WTC11 (cell line): ENCODE results near the gene DENND4B. TPM values are rescaled to one million over a fixed set of nuclear protein-coding genes. Genes with fewer than 3 reads are reported as not detected.

ENCODE experiments used
- ATAC-seq: fragments of 200-7000 bp; cut with Tn5 transposase; 2 replicates; pipeline ENCODE4 v1.10.0; 2021; ENCODE audit warnings: mild to moderate bottlenecking, moderate library complexity
- CTCF ChIA-PET: fragments of 300-600 bp; sonication (Branson Sonifier 250); formaldehyde crosslinking; loops from one replicate; lab custom pipeline; 2021; ENCODE audit warnings: antibody characterized with exemption; lab: Charles Lee
- POLR2A ChIA-PET: fragments of 350-600 bp; sonication (Branson Sonifier 250); formaldehyde crosslinking; loops from one replicate; lab custom pipeline; 2021; ENCODE audit warnings: antibody characterized with exemption; lab: Charles Lee
- DNase-seq: peaks from one replicate; pipeline ENCODE4 v3.0.0; 2021; ENCODE audit warnings: low spot score
- H3K27ac Mint-ChIP-seq: 2 replicates; pipeline ENCODE4 v1.8.0; 2021; ENCODE audit warnings: mixed read lengths
- H3K27me3 Mint-ChIP-seq: 2 replicates; pipeline ENCODE4 v1.8.0; 2021; ENCODE audit warnings: low read depth, mild to moderate bottlenecking, moderate library complexity, mixed read lengths
- H3K36me3 Mint-ChIP-seq: 2 replicates; pipeline ENCODE4 v1.8.0; 2021; ENCODE audit warnings: mixed read lengths
- H3K4me1 Mint-ChIP-seq: 2 replicates; pipeline ENCODE4 v1.8.0; 2022; ENCODE audit warnings: mixed read lengths
- H3K4me3 Mint-ChIP-seq: 2 replicates; pipeline ENCODE4 v1.8.0; 2021; ENCODE audit warnings: mild to moderate bottlenecking, moderate library complexity, mixed read lengths
- H3K9me3 Mint-ChIP-seq: 2 replicates; pipeline ENCODE4 v1.8.0; 2021; ENCODE audit warnings: mixed read lengths
- ATF1 ChIP-seq: sonication (generic); formaldehyde crosslinking; IDR thresholded peaks from 2 replicates; pipeline ENCODE4 v1.8.1; 2023; ENCODE audit warnings: mild to moderate bottlenecking, moderate library complexity, missing genetic modification reagents
- GRHL2 ChIP-seq: fragments of 250-450 bp; sonication (Bioruptor Pico); IDR thresholded peaks from 2 replicates; pipeline ENCODE4 v1.8.0; 2022; ENCODE audit warnings: mild to moderate bottlenecking, moderate library complexity; ENCODE audit not compliant: insufficient replicate concordance, severe bottlenecking
- JUN ChIP-seq: sonication (generic); formaldehyde crosslinking; IDR thresholded peaks from 2 replicates; pipeline ENCODE4 v1.8.0; 2023; ENCODE audit warnings: mild to moderate bottlenecking, missing genetic modification reagents
- KAT7 ChIP-seq: sonication (generic); formaldehyde crosslinking; IDR thresholded peaks from 2 replicates; pipeline ENCODE4 v1.8.1; 2023; ENCODE audit warnings: missing genetic modification reagents, mild to moderate bottlenecking, borderline replicate concordance
- NFATC4 ChIP-seq: fragments of 250-450 bp; sonication (Bioruptor Pico); IDR thresholded peaks from 2 replicates; pipeline ENCODE4 v1.9.0; 2021; ENCODE audit warnings: mild to moderate bottlenecking
- OVOL2 ChIP-seq: fragments of 250-450 bp; sonication (Bioruptor Pico); IDR thresholded peaks from 2 replicates; pipeline ENCODE4 v1.9.0; 2021; ENCODE audit warnings: mild to moderate bottlenecking, borderline replicate concordance
- ZBTB21 ChIP-seq: sonication (generic); formaldehyde crosslinking; IDR thresholded peaks from 2 replicates; pipeline ENCODE4 v1.8.1; 2023; ENCODE audit warnings: mild to moderate bottlenecking, missing genetic modification reagents, borderline replicate concordance
- ZNF232 ChIP-seq: sonication (generic); formaldehyde crosslinking; IDR thresholded peaks from 2 replicates; pipeline ENCODE4 v1.8.0; 2022; ENCODE audit warnings: mild to moderate bottlenecking, missing genetic modification reagents
- ZNF423 ChIP-seq: fragments of 250-450 bp; sonication (Bioruptor Pico); IDR thresholded peaks from 2 replicates; pipeline ENCODE4 v2.1.2; 2022; ENCODE audit warnings: mild to moderate bottlenecking, moderate library complexity
- ZNF671 ChIP-seq: fragments of 250-450 bp; sonication (Bioruptor Pico); IDR thresholded peaks from 2 replicates; pipeline ENCODE4 v1.8.0; 2021; ENCODE audit warnings: mild to moderate bottlenecking
- total RNA-seq: library from RNA; stranded (reverse); gene quantifications from 3 replicates; pipeline ENCODE4 v1.2.3, GENCODE V29; 2021
- TF ChIP-seq, protein P1 (sequence below): sonication (generic); formaldehyde crosslinking; IDR thresholded peaks from 2 replicates; pipeline ENCODE4 v1.8.0; 2023; ENCODE audit warnings: missing genetic modification reagents, mild to moderate bottlenecking, borderline replicate concordance
- TF ChIP-seq, protein P2 (sequence below): sonication (generic); formaldehyde crosslinking; IDR thresholded peaks from 2 replicates; pipeline ENCODE4 v1.8.1; 2022; ENCODE audit warnings: mild to moderate bottlenecking, missing genetic modification reagents, moderate library complexity, borderline replicate concordance
- TF ChIP-seq, protein P3 (sequence below): fragments of 250-450 bp; sonication (Bioruptor Pico); IDR thresholded peaks from 2 replicates; pipeline ENCODE4 v1.9.0; 2021; ENCODE audit warnings: mild to moderate bottlenecking
- TF ChIP-seq, protein P4 (sequence below): sonication (generic); formaldehyde crosslinking; IDR thresholded peaks from 2 replicates; pipeline ENCODE4 v1.8.0; 2022; ENCODE audit warnings: mild to moderate bottlenecking, missing genetic modification reagents
- TF ChIP-seq, protein P5 (sequence below): fragments of 250-450 bp; sonication (Bioruptor Pico); IDR thresholded peaks from 2 replicates; pipeline ENCODE4 v1.9.0; 2021; ENCODE audit warnings: moderate library complexity, mild to moderate bottlenecking, inconsistent platforms, borderline replicate concordance

The DENND4B gene
- total RNA-seq, 1 experiment from 2014 or later = 93.1 TPM

DNA sequence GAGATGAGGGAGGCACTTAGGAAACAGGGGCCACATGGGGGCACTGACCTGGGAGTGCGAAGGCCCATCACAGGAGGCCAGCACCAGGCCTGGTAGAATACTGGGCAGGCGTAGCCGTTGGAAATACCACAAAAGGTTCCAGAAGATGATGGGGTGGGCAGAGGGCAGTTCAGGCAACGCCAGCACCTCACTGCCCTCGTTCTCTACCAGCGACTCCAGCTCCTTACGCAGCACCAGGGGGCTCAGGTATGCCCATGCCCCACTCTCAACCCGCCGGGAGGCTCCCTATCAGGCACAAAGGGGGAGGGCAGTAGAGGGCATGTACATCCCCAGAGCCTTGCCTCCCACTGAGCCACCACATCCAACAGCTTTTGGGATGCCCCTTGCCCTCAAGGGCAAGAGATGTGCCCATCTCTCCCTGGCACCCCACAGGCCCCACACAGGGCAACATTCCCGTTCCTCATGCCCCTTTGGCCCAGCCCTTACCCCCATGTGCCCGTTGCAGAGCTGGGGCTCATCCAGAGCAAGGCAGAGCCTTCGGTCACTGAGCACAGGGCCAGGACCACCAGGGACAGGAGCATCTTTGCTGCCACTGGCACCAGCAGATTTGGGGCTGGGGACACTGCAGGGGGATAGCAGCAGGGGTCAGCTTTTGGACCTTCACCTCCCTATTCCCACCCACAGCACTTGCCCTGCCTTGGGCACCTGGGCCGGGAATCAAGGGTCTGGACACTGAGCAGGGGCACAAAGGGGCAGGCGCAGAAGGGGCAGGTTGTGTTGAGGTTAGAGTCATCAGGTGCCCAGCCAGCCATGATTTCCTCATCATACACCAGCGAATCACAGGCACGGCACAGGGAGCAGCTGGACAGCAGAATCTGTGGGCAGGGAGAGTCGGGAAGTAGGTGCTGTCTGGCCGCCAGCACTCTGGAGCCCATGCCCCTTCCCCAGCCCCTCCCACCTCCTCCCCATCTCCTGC, 14.1 kb downstream of the DENND4B start (continued):
- TF ChIP-seq, protein P1, sequence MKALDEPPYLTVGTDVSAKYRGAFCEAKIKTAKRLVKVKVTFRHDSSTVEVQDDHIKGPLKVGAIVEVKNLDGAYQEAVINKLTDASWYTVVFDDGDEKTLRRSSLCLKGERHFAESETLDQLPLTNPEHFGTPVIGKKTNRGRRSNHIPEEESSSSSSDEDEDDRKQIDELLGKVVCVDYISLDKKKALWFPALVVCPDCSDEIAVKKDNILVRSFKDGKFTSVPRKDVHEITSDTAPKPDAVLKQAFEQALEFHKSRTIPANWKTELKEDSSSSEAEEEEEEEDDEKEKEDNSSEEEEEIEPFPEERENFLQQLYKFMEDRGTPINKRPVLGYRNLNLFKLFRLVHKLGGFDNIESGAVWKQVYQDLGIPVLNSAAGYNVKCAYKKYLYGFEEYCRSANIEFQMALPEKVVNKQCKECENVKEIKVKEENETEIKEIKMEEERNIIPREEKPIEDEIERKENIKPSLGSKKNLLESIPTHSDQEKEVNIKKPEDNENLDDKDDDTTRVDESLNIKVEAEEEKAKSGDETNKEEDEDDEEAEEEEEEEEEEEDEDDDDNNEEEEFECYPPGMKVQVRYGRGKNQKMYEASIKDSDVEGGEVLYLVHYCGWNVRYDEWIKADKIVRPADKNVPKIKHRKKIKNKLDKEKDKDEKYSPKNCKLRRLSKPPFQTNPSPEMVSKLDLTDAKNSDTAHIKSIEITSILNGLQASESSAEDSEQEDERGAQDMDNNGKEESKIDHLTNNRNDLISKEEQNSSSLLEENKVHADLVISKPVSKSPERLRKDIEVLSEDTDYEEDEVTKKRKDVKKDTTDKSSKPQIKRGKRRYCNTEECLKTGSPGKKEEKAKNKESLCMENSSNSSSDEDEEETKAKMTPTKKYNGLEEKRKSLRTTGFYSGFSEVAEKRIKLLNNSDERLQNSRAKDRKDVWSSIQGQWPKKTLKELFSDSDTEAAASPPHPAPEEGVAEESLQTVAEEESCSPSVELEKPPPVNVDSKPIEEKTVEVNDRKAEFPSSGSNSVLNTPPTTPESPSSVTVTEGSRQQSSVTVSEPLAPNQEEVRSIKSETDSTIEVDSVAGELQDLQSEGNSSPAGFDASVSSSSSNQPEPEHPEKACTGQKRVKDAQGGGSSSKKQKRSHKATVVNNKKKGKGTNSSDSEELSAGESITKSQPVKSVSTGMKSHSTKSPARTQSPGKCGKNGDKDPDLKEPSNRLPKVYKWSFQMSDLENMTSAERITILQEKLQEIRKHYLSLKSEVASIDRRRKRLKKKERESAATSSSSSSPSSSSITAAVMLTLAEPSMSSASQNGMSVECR (CRISPR knock-in tag) = no peak
- TF ChIP-seq GRHL2 = no peak
- TF ChIP-seq, protein P2, sequence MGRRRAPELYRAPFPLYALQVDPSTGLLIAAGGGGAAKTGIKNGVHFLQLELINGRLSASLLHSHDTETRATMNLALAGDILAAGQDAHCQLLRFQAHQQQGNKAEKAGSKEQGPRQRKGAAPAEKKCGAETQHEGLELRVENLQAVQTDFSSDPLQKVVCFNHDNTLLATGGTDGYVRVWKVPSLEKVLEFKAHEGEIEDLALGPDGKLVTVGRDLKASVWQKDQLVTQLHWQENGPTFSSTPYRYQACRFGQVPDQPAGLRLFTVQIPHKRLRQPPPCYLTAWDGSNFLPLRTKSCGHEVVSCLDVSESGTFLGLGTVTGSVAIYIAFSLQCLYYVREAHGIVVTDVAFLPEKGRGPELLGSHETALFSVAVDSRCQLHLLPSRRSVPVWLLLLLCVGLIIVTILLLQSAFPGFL (CRISPR knock-in tag) = no peak
- TF ChIP-seq JUN (CRISPR knock-in tag) = no peak
- TF ChIP-seq ZBTB21 (CRISPR knock-in tag) = no peak
- TF ChIP-seq, protein P3, sequence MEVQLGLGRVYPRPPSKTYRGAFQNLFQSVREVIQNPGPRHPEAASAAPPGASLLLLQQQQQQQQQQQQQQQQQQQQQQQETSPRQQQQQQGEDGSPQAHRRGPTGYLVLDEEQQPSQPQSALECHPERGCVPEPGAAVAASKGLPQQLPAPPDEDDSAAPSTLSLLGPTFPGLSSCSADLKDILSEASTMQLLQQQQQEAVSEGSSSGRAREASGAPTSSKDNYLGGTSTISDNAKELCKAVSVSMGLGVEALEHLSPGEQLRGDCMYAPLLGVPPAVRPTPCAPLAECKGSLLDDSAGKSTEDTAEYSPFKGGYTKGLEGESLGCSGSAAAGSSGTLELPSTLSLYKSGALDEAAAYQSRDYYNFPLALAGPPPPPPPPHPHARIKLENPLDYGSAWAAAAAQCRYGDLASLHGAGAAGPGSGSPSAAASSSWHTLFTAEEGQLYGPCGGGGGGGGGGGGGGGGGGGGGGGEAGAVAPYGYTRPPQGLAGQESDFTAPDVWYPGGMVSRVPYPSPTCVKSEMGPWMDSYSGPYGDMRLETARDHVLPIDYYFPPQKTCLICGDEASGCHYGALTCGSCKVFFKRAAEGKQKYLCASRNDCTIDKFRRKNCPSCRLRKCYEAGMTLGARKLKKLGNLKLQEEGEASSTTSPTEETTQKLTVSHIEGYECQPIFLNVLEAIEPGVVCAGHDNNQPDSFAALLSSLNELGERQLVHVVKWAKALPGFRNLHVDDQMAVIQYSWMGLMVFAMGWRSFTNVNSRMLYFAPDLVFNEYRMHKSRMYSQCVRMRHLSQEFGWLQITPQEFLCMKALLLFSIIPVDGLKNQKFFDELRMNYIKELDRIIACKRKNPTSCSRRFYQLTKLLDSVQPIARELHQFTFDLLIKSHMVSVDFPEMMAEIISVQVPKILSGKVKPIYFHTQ (CRISPR knock-in tag) = no peak
- TF ChIP-seq, all 79 proteins: peak for 0

DNA sequence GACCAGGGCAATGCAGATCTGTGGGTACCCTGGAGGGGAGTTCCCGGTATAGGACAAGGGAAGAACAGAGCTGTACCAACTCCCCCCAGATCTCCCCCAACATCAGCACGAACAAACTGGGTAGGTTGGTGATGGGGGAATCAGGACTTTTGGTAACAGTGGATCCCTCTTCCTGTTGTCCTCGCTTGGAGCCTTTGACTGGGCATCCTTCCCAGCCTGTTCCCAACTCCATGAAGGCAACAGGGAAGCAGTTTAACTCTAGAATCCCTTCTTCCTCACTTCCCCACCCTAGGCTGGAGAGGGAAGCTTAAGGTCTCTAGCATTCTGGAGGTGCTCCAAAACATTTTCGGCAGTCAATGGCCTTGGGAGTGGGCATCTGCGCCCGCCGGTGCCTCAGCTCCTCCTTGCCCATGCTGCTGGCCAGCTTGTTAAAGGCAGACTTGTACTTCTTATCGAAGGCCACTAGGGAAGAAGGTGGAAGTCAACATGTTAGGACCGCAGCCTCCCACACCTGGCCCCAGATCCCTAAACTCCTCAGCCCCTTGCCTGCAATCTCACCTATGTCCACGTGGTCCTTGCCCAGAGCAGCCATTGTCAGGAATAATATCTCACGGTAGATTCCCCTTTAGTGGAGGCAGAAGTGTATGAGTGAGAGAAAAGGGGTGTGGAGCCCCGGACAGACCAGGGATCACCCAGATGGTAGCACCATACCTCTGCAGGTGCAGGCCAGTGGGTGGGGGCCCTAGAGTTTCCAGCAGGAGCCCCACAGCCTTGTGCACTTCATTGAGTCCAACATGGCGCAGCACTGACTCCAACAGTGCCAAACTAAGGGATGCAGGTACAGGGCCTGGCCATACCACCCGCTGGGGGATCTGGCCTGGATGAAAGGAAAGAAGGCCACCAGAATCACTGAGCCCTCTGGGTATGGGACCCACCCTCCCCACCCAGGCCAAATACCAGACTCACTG, 16.3 kb downstream of the DENND4B start:
- H3K27ac Mint-ChIP-seq = no peak overlapping the region
- ATAC-seq (peak; percentile 68), DNase-seq (no peak)
- no peaks in the 10 kb centered on the region for H3K9me3 Mint-ChIP-seq
- POLR2A ChIA-PET = interaction anchor here (0.6 kb wide), 1 partner anchor 16 kb away, joined by 3 read pairs; the partner anchor contains the start of gene DENND4B
- H3K4me1 Mint-ChIP-seq = no peaks in the 10 kb centered on the region
- peaks cover 25% of the 10 kb centered on the region for H3K36me3 Mint-ChIP-seq
- H3K4me3 Mint-ChIP-seq = no peak overlapping the region
- TF ChIP-seq ATF1 (CRISPR knock-in tag) (no peak), ZNF423 (CRISPR knock-in tag) (no peak), ZNF232 (CRISPR knock-in tag) (no peak), ZNF671 (CRISPR knock-in tag) (no peak), NFATC4 (CRISPR knock-in tag) (no peak), OVOL2 (CRISPR knock-in tag) (no peak), KAT7 (CRISPR knock-in tag) (no peak)
- TF ChIP-seq, protein P4, sequence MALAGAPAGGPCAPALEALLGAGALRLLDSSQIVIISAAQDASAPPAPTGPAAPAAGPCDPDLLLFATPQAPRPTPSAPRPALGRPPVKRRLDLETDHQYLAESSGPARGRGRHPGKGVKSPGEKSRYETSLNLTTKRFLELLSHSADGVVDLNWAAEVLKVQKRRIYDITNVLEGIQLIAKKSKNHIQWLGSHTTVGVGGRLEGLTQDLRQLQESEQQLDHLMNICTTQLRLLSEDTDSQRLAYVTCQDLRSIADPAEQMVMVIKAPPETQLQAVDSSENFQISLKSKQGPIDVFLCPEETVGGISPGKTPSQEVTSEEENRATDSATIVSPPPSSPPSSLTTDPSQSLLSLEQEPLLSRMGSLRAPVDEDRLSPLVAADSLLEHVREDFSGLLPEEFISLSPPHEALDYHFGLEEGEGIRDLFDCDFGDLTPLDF = no peak
- TF ChIP-seq, protein P5, sequence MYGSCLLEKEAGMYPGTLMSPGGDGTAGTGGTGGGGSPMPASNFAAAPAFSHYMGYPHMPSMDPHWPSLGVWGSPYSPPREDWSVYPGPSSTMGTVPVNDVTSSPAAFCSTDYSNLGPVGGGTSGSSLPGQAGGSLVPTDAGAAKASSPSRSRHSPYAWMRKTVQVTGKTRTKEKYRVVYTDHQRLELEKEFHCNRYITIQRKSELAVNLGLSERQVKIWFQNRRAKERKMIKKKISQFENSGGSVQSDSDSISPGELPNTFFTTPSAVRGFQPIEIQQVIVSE = no peak
- TF ChIP-seq, protein P2 (CRISPR knock-in tag) = no peak
- TF ChIP-seq, all 79 proteins: peak for 0
- CTCF ChIA-PET = interaction anchor here (0.6 to 2.6 kb wide), 6 partner anchors 11 to 298 kb away, joined by 3 to 18 read pairs (median 4); partner anchors contain the start of gene DENND4B
- no peaks in the 10 kb centered on the region for H3K27me3 Mint-ChIP-seq
